K562 (cell line): ENCODE measurements around the gene KLC1. TPM values are rescaled to one million over a fixed set of nuclear protein-coding genes. Genes with fewer than 3 reads are reported as not detected.

Source experiments
- ATAC-seq: fragments of 200-7000 bp; cut with Tn5 transposase; 3 replicates; pipeline ENCODE4 v1.9.1; 2020; ENCODE audit warnings: moderate library complexity
- BruUV-seq: library from RNA; stranded (reverse); fragments of 400-500 nt; replicated peaks from 2 replicates; lab custom pipeline; 2021; lab: Mats Ljungman, UMichigan
- CTCF ChIA-PET: fragments of 300-600 bp; formaldehyde crosslinking; extraction: SDS; loops from one replicate; lab custom pipeline; 2021; ENCODE audit warnings: low intra/inter-chr PET ratio; lab: Yijun Ruan, JAX
- POLR2A ChIA-PET: fragments of 300-600, 350-650 bp; sonication (Branson Sonifier 250); formaldehyde crosslinking; extraction: SDS; loops from one replicate; lab custom pipeline; 2021; ENCODE audit warnings: antibody characterized with exemption, inconsistent platforms; lab: Yijun Ruan, JAX
- DNase-seq, 4 experiments: peaks; one replicate each; pipeline versions ENCODE4 v3.0.0 to v3.0.0-alpha.2; 2011 to 2018; ENCODE audit warnings: low spot score in 3 of 4, mixed read lengths in 3 of 4; ENCODE audit errors: extremely low read depth in 1 of 4
- FAIRE-seq: peaks from 2 replicates; lab custom pipeline; 2011; peaks lifted over from hg19 to GRCh38; lab: Jason Lieb, UNC
- H2AFZ ChIP-seq: 2 replicates; pipeline ENCODE4 v1.6.0; 2011; ENCODE audit warnings: low read depth, low read length, control low read depth, inconsistent platforms
- H3K27ac ChIP-seq: fragments of 200-600 bp; 3 replicates; pipeline ENCODE4 v1.8.0; 2011; ENCODE audit warnings: low read depth, mild to moderate bottlenecking, control low read depth, inconsistent platforms, low read length, moderate library complexity, mixed read lengths; ENCODE audit errors: extremely low read depth
- H3K27me3 ChIP-seq, 2 experiments: fragments of 300-600 bp in 1 of 2; 2 replicates in 1 of 2; 3 replicates in 1 of 2; pipeline versions ENCODE4 v1.6.0 to v1.8.0; 2011; ENCODE audit warnings: inconsistent platforms in 2 of 2, low read length in 2 of 2, mild to moderate bottlenecking in 1 of 2, mixed read lengths in 1 of 2, moderate library complexity in 1 of 2; ENCODE audit not compliant: control insufficient read depth in 2 of 2, insufficient read depth in 2 of 2
- H3K36me3 ChIP-seq: fragments of 300-600 bp; 3 replicates; pipeline ENCODE4 v1.8.0; 2011; ENCODE audit warnings: mild to moderate bottlenecking, low read length, inconsistent platforms; ENCODE audit not compliant: control insufficient read depth, insufficient read depth
- H3K4me1 ChIP-seq, 2 experiments: fragments of 200-600 bp in 1 of 2; replicated peaks in 1 of 2; 2 replicates in 1 of 2; 3 replicates in 1 of 2; pipeline versions ENCODE4 v1.5.1 to v1.8.0; 2011; ENCODE audit warnings: inconsistent platforms in 2 of 2, low read length in 2 of 2, mild to moderate bottlenecking in 1 of 2, mixed read lengths in 1 of 2, moderate library complexity in 1 of 2; ENCODE audit not compliant: control insufficient read depth in 2 of 2, insufficient read depth in 2 of 2
- H3K4me2 ChIP-seq: 2 replicates; pipeline ENCODE4 v1.6.1; 2011; ENCODE audit warnings: low read length, control low read depth, inconsistent platforms, mixed read lengths; ENCODE audit not compliant: insufficient read depth
- H3K4me3 ChIP-seq: fragments of 200-600 bp; sonication (generic), shearing (Covaris generic); 2 replicates; pipeline ENCODE4 v1.5.1; 2016; ENCODE audit warnings: control low read depth, inconsistent platforms
- H3K79me2 ChIP-seq: fragments of 200-600 bp; 3 replicates; pipeline ENCODE4 v1.8.0; 2011; ENCODE audit warnings: low read length, inconsistent platforms; ENCODE audit not compliant: control insufficient read depth, insufficient read depth
- H3K9ac ChIP-seq, 2 experiments: 2 replicates each; pipeline versions ENCODE4 v1.6.0 to v1.6.1; 2011; ENCODE audit warnings: low read depth in 2 of 2, low read length in 2 of 2, control low read depth in 1 of 2, inconsistent platforms in 1 of 2, mild to moderate bottlenecking in 1 of 2, mixed read lengths in 1 of 2; ENCODE audit not compliant: insufficient read depth in 1 of 2
- H3K9me1 ChIP-seq: one replicate; pipeline ENCODE4 v1.6.0; 2011; ENCODE audit warnings: inconsistent platforms, mild to moderate bottlenecking, low read length, moderate library complexity; ENCODE audit not compliant: control insufficient read depth, insufficient read depth
- H3K9me3 ChIP-seq: replicated peaks from 2 replicates; pipeline ENCODE4 v1.5.1; 2011; ENCODE audit warnings: low read depth, low read length, inconsistent platforms; ENCODE audit not compliant: control insufficient read depth, insufficient read depth
- H4K20me1 ChIP-seq: replicated peaks from 2 replicates; pipeline ENCODE4 v1.6.1; 2011; ENCODE audit warnings: low read length, inconsistent platforms, mixed read lengths; ENCODE audit not compliant: control insufficient read depth, insufficient read depth
- NEUROD1 ChIP-seq: fragments of 150-350 bp; IDR thresholded peaks from 2 replicates; pipeline ENCODE4 v1.6.1; 2014; ENCODE audit warnings: borderline replicate concordance, low read length, low read depth; ENCODE audit not compliant: partially characterized antibody
- POLR2G ChIP-seq: fragments of 200-400 bp; formaldehyde crosslinking; IDR thresholded peaks from 2 replicates; pipeline ENCODE4 v1.6.1; 2017; ENCODE audit warnings: low read depth, mild to moderate bottlenecking, antibody characterized with exemption, low read length, moderate library complexity
- RBFOX2 ChIP-seq: fragments of 200-400 bp; formaldehyde crosslinking; IDR thresholded peaks from 2 replicates; pipeline ENCODE4 v1.6.1; 2017; ENCODE audit warnings: low read depth, mild to moderate bottlenecking, low read length, moderate library complexity
- WGBS: fragments of 100-300 bp; shearing (Covaris generic); methylation state at CpG from one replicate; pipeline ENCODE4 v1.1.6; 2016; ENCODE audit warnings: low coverage, mixed read lengths; ENCODE audit not compliant: insufficient coverage; ENCODE audit errors: missing lambda C conversion rate; 5-methylcytosine and 5-hydroxymethylcytosine counted together
- in situ Hi-C: fragments of 300-500 bp; cut with MboI; formaldehyde crosslinking; loops from 4 replicates; pipeline ENCODE4 v1.15.0; 2018; ENCODE audit warnings: inconsistent platforms, mixed read lengths
- intact Hi-C: fragments of 100-400 bp; cut with micrococcal nuclease; formaldehyde crosslinking; loops from 2 replicates; pipeline ENCODE4 v1.14.2; 2022
- polyA plus RNA-seq, 8 experiments: library from polyadenylated mRNA; depleted of rRNA in 4 of 8; stranded (reverse) in 5 of 8; unstranded in 3 of 8; fragments of >200 nt; fragmentation: Nextera tagmentation in 2 of 8; fragmentation: Illumina TruSeq in 1 of 8; extraction: Ambion mirVana in 2 of 8; extraction: Trizol in 1 of 8; gene quantifications; 2 replicates each; pipeline versions ENCODE4 v1.2.1 to v1.2.3, GENCODE V29; 2011 to 2014; ENCODE audit warnings: inconsistent platforms in 1 of 8, missing spikeins in 1 of 8
- total RNA-seq, 7 experiments: library from RNA; depleted of rRNA in 6 of 7; stranded (reverse); fragments of >200 nt in 6 of 7; fragmentation: Illumina TruSeq in 2 of 7; extraction: Trizol in 2 of 7; gene quantifications; 2 replicates each; pipeline versions ENCODE4 v1.2.1 to v1.2.3, GENCODE V29; 2011 to 2021; ENCODE audit warnings: low replicate concordance in 1 of 7

KLC1 gene
- total and polyA plus RNA-seq, 9 of the 15 experiments (the other 6 are each of a cell fraction or from before 2014, with no cell fraction given): 4.9 to 134 (median 54.8) TPM

DNA sequence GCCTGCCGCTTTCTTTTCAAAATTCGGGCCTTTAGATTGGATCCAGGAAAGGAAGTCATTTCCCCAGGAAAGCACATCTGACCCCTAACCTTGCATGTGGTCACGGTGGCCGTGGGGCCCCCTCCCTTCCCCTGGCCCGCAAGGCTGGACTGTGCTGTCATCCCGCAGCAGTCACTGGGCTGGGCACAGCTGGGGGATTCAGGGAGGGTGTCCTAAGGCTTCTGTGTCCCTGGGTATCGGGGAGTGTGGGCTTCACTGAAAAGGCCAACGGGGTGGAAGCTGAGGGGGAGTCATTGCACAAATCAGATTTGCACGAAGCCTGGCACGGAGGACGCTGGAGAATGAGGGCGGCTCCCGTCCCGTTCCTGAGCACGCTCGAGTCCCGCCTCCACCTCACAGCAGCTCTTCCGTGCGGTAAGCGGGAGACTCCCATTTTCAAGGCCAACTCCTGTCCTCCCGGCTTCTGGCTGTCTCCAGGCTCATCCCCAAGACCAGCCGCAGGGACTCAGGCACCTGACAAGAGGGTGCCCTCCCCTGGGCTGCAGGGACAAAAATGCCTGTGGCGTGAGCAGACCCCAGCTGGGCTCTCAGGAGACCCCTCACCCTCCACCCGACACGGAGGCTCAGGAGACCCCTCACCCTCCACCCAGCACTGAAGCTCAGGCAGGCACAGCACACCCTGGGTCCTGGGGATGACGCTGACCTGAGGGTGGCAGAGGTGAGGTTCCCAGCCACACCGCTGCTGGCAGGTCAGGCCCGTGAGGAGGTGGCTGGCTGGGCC, 76.7 kb downstream of the KLC1 start:
- CTCF ChIA-PET: no interaction called here
- TF ChIP-seq POLR2G (peak; percentile 55; the same call in 1 of the 2 replicates), RBFOX2 (0 out of 2 replicates have a peak, but pooled peaks have one; percentile 23), NEUROD1 (no peak)
- no peak overlapping the region for H2AFZ ChIP-seq
- H3K9ac ChIP-seq: peak overlapping the region in 1 of 2 experiments; percentile 2; a peak in 1 of 4 replicates
- no peaks in the 10 kb centered on the region for H3K9me3 ChIP-seq
- H4K20me1 ChIP-seq: no peaks in the 10 kb centered on the region
- POLR2A ChIA-PET: interaction anchor here (0.6 to 2.6 kb wide), 4 partner anchors 8 to 16 kb away, joined by 3 to 9 read pairs (median 4); partner anchors contain the start of genes XRCC3 and ZFYVE21
- no peaks in the 10 kb centered on the region for H3K9me1 ChIP-seq
- ATAC-seq: no peak
- FAIRE-seq: no peak
- H3K36me3 ChIP-seq: peaks cover 83% of the 10 kb centered on the region; the same call in 2 of the 3 replicates
- intact Hi-C loops (no loop called here), in situ Hi-C loops (no loop called here)
- peaks cover 0 to 24% of the 10 kb centered on the region in 2 experiments; a peak in 2 of 5 replicates for H3K4me1 ChIP-seq
- 89% methylated on average over 15 of the region's 28 CpGs for WGBS
- no peaks in the 10 kb centered on the region for H3K79me2 ChIP-seq
- BruUV-seq: no TSS peak
- no peaks in the 10 kb centered on the region for H3K27me3 ChIP-seq
- no peak overlapping the region for H3K27ac ChIP-seq
- H3K4me3 ChIP-seq: no peak overlapping the region
- no peak for DNase-seq
- H3K4me2 ChIP-seq: no peak overlapping the region
